HepG2 (cell line): ENCODE results near the gene MX2. TPM values are rescaled to one million over a fixed set of nuclear protein-coding genes. Genes with fewer than 3 reads are reported as not detected.

Experiments used
- ATF6 ChIP-seq: sonication (generic); formaldehyde crosslinking; conservative IDR thresholded peaks from 2 replicates; pipeline ENCODE4 v1.4.0; 2020; ENCODE audit warnings: missing genetic modification reagents
- ATRX ChIP-seq: sonication (generic); formaldehyde crosslinking; IDR thresholded peaks from 2 replicates; pipeline ENCODE4 v1.4.0; 2020; ENCODE audit warnings: missing genetic modification reagents, borderline replicate concordance
- CAMTA2 ChIP-seq: sonication (generic); formaldehyde crosslinking; IDR thresholded peaks from 2 replicates; pipeline ENCODE4 v1.4.0; 2020; ENCODE audit warnings: mild to moderate bottlenecking, missing genetic modification reagents, borderline replicate concordance
- CBX2 ChIP-seq, 2 experiments: fragments of 200-600 bp in 1 of 2; sonication (generic); formaldehyde crosslinking in 1 of 2; IDR thresholded peaks; 2 replicates each; pipeline versions ENCODE4 v1.7.0 to v1.8.1; 2018 to 2022; ENCODE audit warnings: low read depth in 2 of 2, low read length in 1 of 2, mild to moderate bottlenecking in 1 of 2, missing genetic modification reagents in 1 of 2
- DNMT1 ChIP-seq: sonication (generic); formaldehyde crosslinking; IDR thresholded peaks from 2 replicates; pipeline ENCODE4 v1.5.1; 2020; ENCODE audit warnings: mild to moderate bottlenecking, missing genetic modification reagents
- DRAP1 ChIP-seq: IDR thresholded peaks from 2 replicates; pipeline ENCODE4 v1.6.1; 2016; ENCODE audit warnings: missing genetic modification reagents, missing compliant biosample characterization
- ETV5 ChIP-seq: IDR thresholded peaks from 2 replicates; pipeline ENCODE4 v1.6.1; 2018; ENCODE audit warnings: missing biosample characterization, missing genetic modification reagents, inconsistent platforms, borderline replicate concordance
- SMARCE1 ChIP-seq: fragments of 450-650 bp; IDR thresholded peaks from 2 replicates; pipeline ENCODE4 v1.6.1; 2017; ENCODE audit warnings: borderline replicate concordance
- SP140L ChIP-seq: sonication (generic); formaldehyde crosslinking; IDR thresholded peaks from 2 replicates; pipeline ENCODE4 v1.4.0; 2020; ENCODE audit warnings: missing genetic modification reagents, borderline replicate concordance
- ZBTB7A ChIP-seq: sonication (generic); formaldehyde crosslinking; IDR thresholded peaks from 2 replicates; pipeline ENCODE4 v1.8.0; 2022; ENCODE audit warnings: mild to moderate bottlenecking, missing genetic modification reagents
- ZNF816 ChIP-seq: sonication (generic); formaldehyde crosslinking; IDR thresholded peaks from 2 replicates; pipeline ENCODE4 v1.8.0; 2022; ENCODE audit warnings: missing genetic modification reagents, mild to moderate bottlenecking, borderline replicate concordance
- polyA plus RNA-seq, 8 experiments: library from polyadenylated mRNA; depleted of rRNA in 3 of 8; stranded (reverse) in 7 of 8; unstranded in 1 of 8; fragments of >200 nt; fragmentation: Illumina TruSeq in 4 of 8; extraction: Trizol in 4 of 8; gene quantifications; 2 replicates each; pipeline versions ENCODE4 v1.2.1 to v1.2.3, GENCODE V29; 2011 to 2016; ENCODE audit warnings: low read depth in 4 of 8, missing spikeins in 1 of 8, mixed read lengths in 1 of 8; ENCODE audit not compliant: insufficient read depth in 1 of 8
- total RNA-seq, 5 experiments: library from RNA; depleted of rRNA; stranded (reverse); fragments of >200 nt; fragmentation: Illumina TruSeq; extraction: Trizol; gene quantifications; 2 replicates each; pipeline ENCODE4 v1.2.3, GENCODE V29; 2016; ENCODE audit warnings: low read depth in 1 of 5
- TF ChIP-seq, protein P1 (sequence below): sonication (generic); formaldehyde crosslinking; IDR thresholded peaks from 2 replicates; pipeline ENCODE4 v1.5.0; 2020; ENCODE audit warnings: missing genetic modification reagents, mild to moderate bottlenecking, borderline replicate concordance
- TF ChIP-seq, protein P2 (sequence below): sonication (generic); formaldehyde crosslinking; IDR thresholded peaks from 2 replicates; pipeline ENCODE4 v1.4.0; 2020; ENCODE audit warnings: missing genetic modification reagents, borderline replicate concordance
- TF ChIP-seq, protein P3 (sequence below): sonication (generic); formaldehyde crosslinking; IDR thresholded peaks from 2 replicates; pipeline ENCODE4 v1.9.0; 2021; ENCODE audit warnings: missing genetic modification reagents, mild to moderate bottlenecking, borderline replicate concordance

MX2 gene
- total and polyA plus RNA-seq, 2 of the 13 experiments (the other 11 are each of a cell fraction or from before 2014, with no cell fraction given): 24.0 to 35.7 TPM

DNA sequence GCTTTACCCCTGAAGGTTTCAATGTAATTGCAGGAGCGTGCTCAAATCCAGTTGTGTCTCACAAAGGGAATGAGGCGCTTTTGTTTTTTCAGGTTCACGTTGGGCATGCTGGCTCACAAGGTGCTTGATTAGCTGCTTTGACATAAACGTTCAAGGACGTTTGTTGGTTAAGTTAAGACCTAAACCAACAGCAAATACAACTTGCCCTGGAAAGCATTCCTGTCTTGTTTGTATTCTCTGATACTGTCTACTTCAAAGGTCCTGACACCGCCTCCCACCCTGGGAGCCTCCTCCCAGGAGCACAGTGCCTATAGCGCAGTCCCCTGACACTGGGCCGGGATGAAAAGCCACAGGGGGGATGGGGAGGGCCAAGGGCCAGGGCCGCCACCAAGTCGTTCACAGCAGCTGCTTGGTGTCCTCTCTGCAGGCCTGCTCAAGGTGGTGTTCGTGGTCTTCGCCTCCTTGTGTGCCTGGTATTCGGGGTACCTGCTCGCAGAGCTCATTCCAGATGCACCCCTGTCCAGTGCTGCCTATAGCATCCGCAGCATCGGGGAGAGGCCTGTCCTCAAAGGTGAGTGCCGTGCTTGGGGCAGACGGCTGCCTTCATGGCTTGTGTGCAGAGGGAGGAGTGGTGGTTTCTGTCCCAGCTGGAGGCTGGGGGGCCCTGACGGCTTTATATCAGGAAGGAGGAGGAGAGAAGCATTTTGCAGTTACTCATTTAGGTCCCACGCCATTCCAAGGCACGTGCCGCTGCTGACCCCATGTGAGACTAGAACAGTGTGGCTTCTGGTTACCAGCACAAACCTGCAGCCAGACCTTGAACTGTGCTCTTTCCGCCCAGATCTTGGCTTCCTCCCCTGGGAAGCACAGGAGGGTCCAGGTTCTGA is 39.1 kb upstream of the MX2 start (continued):
- no peak for TF ChIP-seq ATF6
- TF ChIP-seq ZNF816: no peak
- TF ChIP-seq ETV5 (CRISPR knock-in tag): peak; percentile 38; the same call in 1 of the 2 replicates
- TF ChIP-seq DRAP1 (CRISPR knock-in tag): peak; percentile 68
- peak; percentile 58; the same call in 1 of the 2 replicates for TF ChIP-seq ZBTB7A (CRISPR knock-in tag)
- TF ChIP-seq ATRX (CRISPR knock-in tag): no peak
- TF ChIP-seq, protein P1, sequence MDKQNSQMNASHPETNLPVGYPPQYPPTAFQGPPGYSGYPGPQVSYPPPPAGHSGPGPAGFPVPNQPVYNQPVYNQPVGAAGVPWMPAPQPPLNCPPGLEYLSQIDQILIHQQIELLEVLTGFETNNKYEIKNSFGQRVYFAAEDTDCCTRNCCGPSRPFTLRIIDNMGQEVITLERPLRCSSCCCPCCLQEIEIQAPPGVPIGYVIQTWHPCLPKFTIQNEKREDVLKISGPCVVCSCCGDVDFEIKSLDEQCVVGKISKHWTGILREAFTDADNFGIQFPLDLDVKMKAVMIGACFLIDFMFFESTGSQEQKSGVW (CRISPR knock-in tag): no peak
- TF ChIP-seq, protein P2, sequence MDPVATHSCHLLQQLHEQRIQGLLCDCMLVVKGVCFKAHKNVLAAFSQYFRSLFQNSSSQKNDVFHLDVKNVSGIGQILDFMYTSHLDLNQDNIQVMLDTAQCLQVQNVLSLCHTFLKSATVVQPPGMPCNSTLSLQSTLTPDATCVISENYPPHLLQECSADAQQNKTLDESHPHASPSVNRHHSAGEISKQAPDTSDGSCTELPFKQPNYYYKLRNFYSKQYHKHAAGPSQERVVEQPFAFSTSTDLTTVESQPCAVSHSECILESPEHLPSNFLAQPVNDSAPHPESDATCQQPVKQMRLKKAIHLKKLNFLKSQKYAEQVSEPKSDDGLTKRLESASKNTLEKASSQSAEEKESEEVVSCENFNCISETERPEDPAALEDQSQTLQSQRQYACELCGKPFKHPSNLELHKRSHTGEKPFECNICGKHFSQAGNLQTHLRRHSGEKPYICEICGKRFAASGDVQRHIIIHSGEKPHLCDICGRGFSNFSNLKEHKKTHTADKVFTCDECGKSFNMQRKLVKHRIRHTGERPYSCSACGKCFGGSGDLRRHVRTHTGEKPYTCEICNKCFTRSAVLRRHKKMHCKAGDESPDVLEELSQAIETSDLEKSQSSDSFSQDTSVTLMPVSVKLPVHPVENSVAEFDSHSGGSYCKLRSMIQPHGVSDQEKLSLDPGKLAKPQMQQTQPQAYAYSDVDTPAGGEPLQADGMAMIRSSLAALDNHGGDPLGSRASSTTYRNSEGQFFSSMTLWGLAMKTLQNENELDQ (CRISPR knock-in tag): no peak
- no peak for TF ChIP-seq DNMT1
- no peak for TF ChIP-seq CBX2 (IDR thresholded peaks at IDR 0.05; ENCODE audit: low read depth, low read length)
- TF ChIP-seq CBX2 (CRISPR knock-in tag; IDR thresholded peaks at IDR 0.05; ENCODE audit: low read depth): no peak
- no peak for TF ChIP-seq CAMTA2 (CRISPR knock-in tag)
- TF ChIP-seq SP140L (CRISPR knock-in tag): no peak
- TF ChIP-seq, protein P3, sequence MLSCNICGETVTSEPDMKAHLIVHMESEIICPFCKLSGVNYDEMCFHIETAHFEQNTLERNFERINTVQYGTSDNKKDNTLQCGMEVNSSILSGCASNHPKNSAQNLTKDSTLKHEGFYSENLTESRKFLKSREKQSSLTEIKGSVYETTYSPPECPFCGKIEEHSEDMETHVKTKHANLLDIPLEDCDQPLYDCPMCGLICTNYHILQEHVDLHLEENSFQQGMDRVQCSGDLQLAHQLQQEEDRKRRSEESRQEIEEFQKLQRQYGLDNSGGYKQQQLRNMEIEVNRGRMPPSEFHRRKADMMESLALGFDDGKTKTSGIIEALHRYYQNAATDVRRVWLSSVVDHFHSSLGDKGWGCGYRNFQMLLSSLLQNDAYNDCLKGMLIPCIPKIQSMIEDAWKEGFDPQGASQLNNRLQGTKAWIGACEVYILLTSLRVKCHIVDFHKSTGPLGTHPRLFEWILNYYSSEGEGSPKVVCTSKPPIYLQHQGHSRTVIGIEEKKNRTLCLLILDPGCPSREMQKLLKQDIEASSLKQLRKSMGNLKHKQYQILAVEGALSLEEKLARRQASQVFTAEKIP (CRISPR knock-in tag): no peak
- TF ChIP-seq SMARCE1: no peak
